HFFc6 (cell line): ENCODE results near the gene GPC5. TPM values are rescaled to one million over a fixed set of nuclear protein-coding genes. Genes with fewer than 3 reads are reported as not detected.
"Not testable (repeated sequence)": the region's sequence is repeated elsewhere in the genome, so short reads cannot be mapped to it uniquely, and the experiment has no call there.

Experiments
- DNase-seq: peaks from one replicate; pipeline ENCODE4 v3.0.0-alpha.2; 2018
- H3K27ac Mint-ChIP-seq: 2 replicates; pipeline ENCODE4 v1.8.0; 2020; ENCODE audit warnings: mild to moderate bottlenecking, mixed read lengths
- H3K27me3 Mint-ChIP-seq: 2 replicates; pipeline ENCODE4 v1.8.0; 2021; ENCODE audit warnings: mild to moderate bottlenecking, moderate library complexity, mixed read lengths; ENCODE audit not compliant: insufficient read depth
- H3K36me3 Mint-ChIP-seq: 2 replicates; pipeline ENCODE4 v1.8.0; 2021; ENCODE audit warnings: low read depth, mixed read lengths
- H3K4me1 Mint-ChIP-seq: 2 replicates; pipeline ENCODE4 v1.8.0; 2020; ENCODE audit warnings: low read depth, mixed read lengths
- H3K4me3 Mint-ChIP-seq: 2 replicates; pipeline ENCODE4 v1.8.0; 2020; ENCODE audit warnings: mild to moderate bottlenecking, moderate library complexity, mixed read lengths
- H3K9me3 Mint-ChIP-seq: 2 replicates; pipeline ENCODE4 v1.8.0; 2020; ENCODE audit warnings: mild to moderate bottlenecking, mixed read lengths
- total RNA-seq, 6 experiments: library from RNA; stranded (reverse); fragmentation: NEBNext Ultra II Directional; extraction: Animal tissue kit (Norgen Biotek cat#: 25700); gene quantifications; 2 replicates in 1 of 6; 3 replicates in 5 of 6; pipeline ENCODE4 v1.2.3, GENCODE V29; 2021
- TF ChIP-seq, protein P1 (sequence below): fragments of 200-600 bp; sonication (generic); IDR thresholded peaks from 2 replicates; pipeline ENCODE4 v1.5.0; 2021; ENCODE audit warnings: antibody characterized with exemption, mild to moderate bottlenecking

Gene GPC5
- total RNA-seq, 6 experiments from 2014 or later: 0.06 TPM; not detected in 5

DNA sequence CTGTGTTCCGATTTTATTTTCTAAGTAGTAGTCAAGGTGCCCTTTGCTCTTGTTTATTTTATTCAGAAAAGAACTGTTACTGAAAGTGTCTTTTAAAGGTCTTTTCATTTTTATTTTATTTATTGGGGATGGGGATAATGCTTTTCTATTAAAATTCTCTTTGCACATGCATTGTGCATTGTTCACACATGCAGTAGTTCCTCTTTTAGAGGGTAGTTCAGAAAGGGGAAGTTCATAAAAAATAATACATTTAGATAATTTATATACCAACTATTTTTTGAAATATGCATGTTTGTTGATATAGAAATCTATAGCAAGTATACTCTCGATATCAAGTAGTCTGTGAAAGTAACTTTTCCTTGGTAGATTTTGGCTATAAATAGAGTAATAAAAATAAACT, 3.5 kb downstream of the GPC5 start:
- TF ChIP-seq, protein P1, sequence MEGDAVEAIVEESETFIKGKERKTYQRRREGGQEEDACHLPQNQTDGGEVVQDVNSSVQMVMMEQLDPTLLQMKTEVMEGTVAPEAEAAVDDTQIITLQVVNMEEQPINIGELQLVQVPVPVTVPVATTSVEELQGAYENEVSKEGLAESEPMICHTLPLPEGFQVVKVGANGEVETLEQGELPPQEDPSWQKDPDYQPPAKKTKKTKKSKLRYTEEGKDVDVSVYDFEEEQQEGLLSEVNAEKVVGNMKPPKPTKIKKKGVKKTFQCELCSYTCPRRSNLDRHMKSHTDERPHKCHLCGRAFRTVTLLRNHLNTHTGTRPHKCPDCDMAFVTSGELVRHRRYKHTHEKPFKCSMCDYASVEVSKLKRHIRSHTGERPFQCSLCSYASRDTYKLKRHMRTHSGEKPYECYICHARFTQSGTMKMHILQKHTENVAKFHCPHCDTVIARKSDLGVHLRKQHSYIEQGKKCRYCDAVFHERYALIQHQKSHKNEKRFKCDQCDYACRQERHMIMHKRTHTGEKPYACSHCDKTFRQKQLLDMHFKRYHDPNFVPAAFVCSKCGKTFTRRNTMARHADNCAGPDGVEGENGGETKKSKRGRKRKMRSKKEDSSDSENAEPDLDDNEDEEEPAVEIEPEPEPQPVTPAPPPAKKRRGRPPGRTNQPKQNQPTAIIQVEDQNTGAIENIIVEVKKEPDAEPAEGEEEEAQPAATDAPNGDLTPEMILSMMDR: no peak
- Mint-ChIP-seq H3K4me3 (no peak overlapping the region), H3K27ac (no peak overlapping the region), H3K27me3 (peaks cover 21% of the 10 kb centered on the region), H3K36me3 (no peaks in the 10 kb centered on the region), H3K9me3 (no peaks in the 10 kb centered on the region), H3K4me1 (peaks cover 5% of the 10 kb centered on the region)
- DNase-seq: no peak

DNA sequence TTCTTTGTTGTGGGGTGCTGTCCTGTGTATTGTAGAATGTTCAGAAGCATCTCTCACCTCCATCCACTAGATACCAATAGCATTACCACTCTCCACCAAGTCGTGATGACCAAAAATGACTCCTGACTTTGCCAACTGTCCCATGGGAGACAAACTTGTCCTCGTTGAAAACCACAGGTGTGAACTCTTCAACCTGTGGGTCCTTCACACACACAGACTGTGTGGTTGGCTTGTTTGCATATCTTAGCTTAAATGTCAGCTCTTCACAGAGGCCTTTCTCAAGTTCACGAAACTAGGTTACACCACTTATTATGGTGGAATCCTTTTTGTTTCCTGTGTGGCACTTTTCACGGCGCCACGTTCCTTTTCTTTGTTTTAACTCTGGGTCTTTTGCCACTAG, 6.8 kb downstream of the GPC5 start:
- DNase-seq: no peak
- no peaks in the 10 kb centered on the region for H3K36me3 Mint-ChIP-seq
- peaks cover 12% of the 10 kb centered on the region for H3K27me3 Mint-ChIP-seq
- H3K9me3 Mint-ChIP-seq: no peaks in the 10 kb centered on the region
- H3K4me3 Mint-ChIP-seq: no peak overlapping the region
- H3K27ac Mint-ChIP-seq: no peak overlapping the region
- TF ChIP-seq, protein P1: no peak
- no peaks in the 10 kb centered on the region for H3K4me1 Mint-ChIP-seq

DNA sequence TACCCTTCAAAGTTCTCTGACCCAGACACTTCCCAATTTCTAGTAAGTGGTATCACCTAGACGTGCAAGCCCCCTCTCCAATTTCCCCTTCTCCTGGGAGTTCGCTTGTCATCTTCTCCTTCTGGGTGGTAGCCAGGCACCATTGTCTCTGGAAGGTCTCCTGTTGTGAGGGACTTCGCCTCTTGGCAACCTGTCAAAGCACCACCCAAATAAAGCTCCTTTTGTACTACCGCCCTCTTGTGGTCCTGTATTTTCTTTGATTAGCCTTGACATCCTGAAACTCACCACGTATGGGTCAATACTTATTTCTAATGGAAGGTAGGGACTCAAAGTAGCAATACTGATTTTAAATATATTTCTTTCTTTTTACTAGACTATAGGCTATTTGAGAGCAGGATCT, 8.2 kb downstream of the GPC5 start:
- Mint-ChIP-seq H3K4me1 (no peaks in the 10 kb centered on the region), H3K27ac (no peak overlapping the region), H3K36me3 (no peaks in the 10 kb centered on the region), H3K27me3 (peaks cover 11% of the 10 kb centered on the region), H3K4me3 (no peak overlapping the region), H3K9me3 (no peaks in the 10 kb centered on the region)
- TF ChIP-seq, protein P1: peak; percentile 79
- DNase-seq: peak; percentile 9

DNA sequence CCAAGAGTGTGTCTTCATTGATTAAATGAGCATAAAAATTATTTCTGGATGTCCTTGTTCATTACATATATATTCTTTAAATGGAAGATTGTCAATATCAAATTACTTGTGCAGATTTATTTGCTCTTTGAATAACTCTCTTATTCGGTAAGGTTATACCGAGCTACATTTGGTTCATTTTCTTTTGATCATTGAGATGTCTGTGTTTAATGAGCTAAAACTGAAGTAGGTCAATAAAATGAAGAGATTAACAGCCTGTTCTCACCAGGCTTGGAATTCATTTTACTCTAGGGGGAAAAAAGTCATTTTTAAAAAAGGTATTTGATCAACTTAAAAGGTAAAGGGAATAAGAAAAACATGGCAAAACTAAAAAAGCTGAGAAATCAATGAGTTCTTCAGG, 10.6 kb downstream of the GPC5 start:
- H3K36me3 Mint-ChIP-seq: no peaks in the 10 kb centered on the region
- no peaks in the 10 kb centered on the region for H3K9me3 Mint-ChIP-seq
- TF ChIP-seq, protein P1: no peak
- H3K27me3 Mint-ChIP-seq: peaks cover 7% of the 10 kb centered on the region; the same call in 1 of the 2 replicates
- no peak for DNase-seq
- no peak overlapping the region for H3K27ac Mint-ChIP-seq
- H3K4me3 Mint-ChIP-seq: no peak overlapping the region
- no peaks in the 10 kb centered on the region for H3K4me1 Mint-ChIP-seq

DNA sequence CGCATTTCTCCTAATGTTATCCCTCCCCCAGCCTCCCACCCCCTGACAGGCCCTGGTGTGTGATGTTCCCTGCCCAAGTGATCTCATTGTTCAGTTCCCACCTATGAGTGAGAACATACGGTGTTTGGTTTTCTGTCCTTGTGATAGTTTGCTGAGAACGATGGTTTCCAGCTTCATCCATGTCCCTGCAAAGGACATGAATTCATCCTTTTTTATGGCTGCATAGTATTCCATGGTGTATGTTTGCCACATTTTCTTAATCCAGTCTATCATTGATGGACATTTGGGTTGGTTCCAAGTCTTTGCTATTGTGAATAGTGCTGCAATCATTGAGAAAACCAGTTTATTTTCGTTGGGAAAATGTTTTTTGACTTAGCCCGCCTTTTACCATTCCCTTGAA, 18.2 kb downstream of the GPC5 start:
- not testable (repeated sequence) for H3K4me3 Mint-ChIP-seq, H3K4me1 Mint-ChIP-seq, H3K27ac Mint-ChIP-seq, H3K27me3 Mint-ChIP-seq, H3K36me3 Mint-ChIP-seq, DNase-seq, H3K9me3 Mint-ChIP-seq

DNA sequence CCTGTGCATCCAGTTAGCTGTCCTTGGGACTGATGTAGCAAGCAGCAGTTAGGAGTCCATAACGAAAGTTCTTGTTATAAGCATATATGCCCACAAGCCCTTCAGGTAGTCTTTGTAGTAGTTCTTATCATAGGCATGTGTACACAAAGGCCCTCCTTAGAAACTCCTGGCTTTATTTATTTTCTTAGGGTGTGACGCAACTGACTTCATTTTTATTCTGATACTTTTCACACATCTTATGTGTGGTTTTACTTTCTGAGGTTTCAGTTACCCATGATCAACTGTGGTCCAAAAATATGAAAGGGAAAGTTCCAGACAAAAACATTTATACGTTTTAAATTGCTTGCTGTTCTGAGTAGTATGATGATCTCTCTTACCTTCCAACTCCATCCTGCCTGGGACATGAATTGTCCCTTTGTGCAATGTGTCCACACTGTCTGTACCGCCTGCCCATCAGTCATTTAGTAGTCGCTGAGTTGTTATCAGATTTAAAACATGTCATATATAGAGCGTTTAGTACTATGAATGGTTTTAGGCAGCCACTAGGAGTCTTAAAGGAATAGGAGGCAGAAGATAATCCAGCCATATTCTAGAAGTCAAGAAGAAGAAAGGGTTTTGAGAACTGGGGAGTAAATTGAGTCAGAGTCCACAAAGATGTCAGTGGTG, 19.4 kb downstream of the GPC5 start:
- no peak overlapping the region for H3K27ac Mint-ChIP-seq
- no peak overlapping the region for H3K4me3 Mint-ChIP-seq
- no peaks in the 10 kb centered on the region for H3K9me3 Mint-ChIP-seq
- H3K36me3 Mint-ChIP-seq: no peaks in the 10 kb centered on the region
- no peaks in the 10 kb centered on the region for H3K4me1 Mint-ChIP-seq
- no peaks in the 10 kb centered on the region; the same call in 1 of the 2 replicates for H3K27me3 Mint-ChIP-seq
- no peak for DNase-seq
- TF ChIP-seq, protein P1: no peak
